Choroid plexus epithelial cell (primary cell): ENCODE results near the gene PLCH2.

Experiments used
- DNase-seq: peaks from one replicate; pipeline ENCODE4 v3.0.0-alpha.2; 2010; ENCODE audit warnings: low read depth
- H3K4me3 ChIP-seq: 2 replicates; pipeline ENCODE4 v1.5.1; 2011; ENCODE audit warnings: low read depth, mild to moderate bottlenecking, control low read depth, low read length, moderate library complexity
- CTCF ChIP-seq: conservative IDR thresholded peaks from 2 replicates; pipeline ENCODE4 v1.5.1; 2011; ENCODE audit warnings: low read depth, mild to moderate bottlenecking, control low read depth, inconsistent platforms, low read length, moderate library complexity

PLCH2 gene

GRCh38 chr1:2466270-2466665, 9.8 kb upstream of the PLCH2 start:
- no peak overlapping the region for H3K4me3 ChIP-seq
- DNase-seq: no peak
- no peak for TF ChIP-seq CTCF

GRCh38 chr1:2466958-2467554, 9.0 kb upstream of the PLCH2 start:
- no peak for DNase-seq
- H3K4me3 ChIP-seq: no peak overlapping the region
- no peak for TF ChIP-seq CTCF

GRCh38 chr1:2468041-2468472, 8.0 kb upstream of the PLCH2 start:
- peak; percentile 41 for DNase-seq
- TF ChIP-seq CTCF: no peak
- H3K4me3 ChIP-seq: no peak overlapping the region

- no peak overlapping the region for H3K4me3 ChIP-seq
- DNase-seq: no peak
- TF ChIP-seq CTCF: no peak
Measured at GRCh38 chr1:2468540-2468939, 7.5 kb upstream of the PLCH2 start.

GRCh38 chr1:2469103-2469940, 6.8 kb upstream of the PLCH2 start:
- no peak overlapping the region for H3K4me3 ChIP-seq
- no peak for DNase-seq
- no peak for TF ChIP-seq CTCF

GRCh38 chr1:2470290-2471158, 5.6 kb upstream of the PLCH2 start:
- no peak overlapping the region for H3K4me3 ChIP-seq
- no peak for DNase-seq
- no peak for TF ChIP-seq CTCF
